Measurements from ENCODE around the gene RHBDF2. TPM values are rescaled to one million over a fixed set of nuclear protein-coding genes. Genes with fewer than 3 reads are reported as not detected.

RHBDF2 gene
- total and polyA plus RNA-seq, 2 donors (not counting 1 experiment from before 2014, with no cell fraction given): 288 to 482 TPM

DNA sequence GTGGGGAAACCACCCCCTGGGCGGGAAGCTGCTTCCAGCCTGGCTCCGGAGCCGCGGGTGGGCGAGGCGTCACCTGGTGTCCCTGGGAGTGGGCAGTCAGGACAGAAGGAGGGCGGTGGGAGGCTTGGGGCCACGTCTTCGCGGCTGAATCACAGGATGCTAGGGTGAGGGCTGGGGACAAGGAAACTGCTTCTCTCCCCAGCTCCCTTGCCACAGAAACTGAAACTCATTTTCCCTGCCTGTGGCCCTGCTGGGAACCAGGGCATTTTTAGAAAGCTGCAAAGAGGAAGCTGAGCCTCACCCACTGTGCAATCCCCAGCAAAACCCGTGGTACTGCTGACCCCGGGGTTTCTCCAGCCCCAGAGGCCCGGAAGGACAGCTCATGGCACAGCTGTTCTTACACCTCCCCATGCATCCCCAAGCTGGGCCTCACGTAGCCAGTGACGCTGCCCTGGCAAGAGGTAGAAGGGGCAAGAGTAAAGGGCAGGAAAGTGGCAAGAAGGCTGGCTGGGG is 8.2 kb downstream of the RHBDF2 start:
- peaks cover 87 to 98% of the 10 kb centered on the region in 2 donors for H3K4me1 ChIP-seq (ENCODE audit: control insufficient read depth in 2 of 2, insufficient read depth in 2 of 2, low read length in 2 of 2)
- TF ChIP-seq, protein P1, sequence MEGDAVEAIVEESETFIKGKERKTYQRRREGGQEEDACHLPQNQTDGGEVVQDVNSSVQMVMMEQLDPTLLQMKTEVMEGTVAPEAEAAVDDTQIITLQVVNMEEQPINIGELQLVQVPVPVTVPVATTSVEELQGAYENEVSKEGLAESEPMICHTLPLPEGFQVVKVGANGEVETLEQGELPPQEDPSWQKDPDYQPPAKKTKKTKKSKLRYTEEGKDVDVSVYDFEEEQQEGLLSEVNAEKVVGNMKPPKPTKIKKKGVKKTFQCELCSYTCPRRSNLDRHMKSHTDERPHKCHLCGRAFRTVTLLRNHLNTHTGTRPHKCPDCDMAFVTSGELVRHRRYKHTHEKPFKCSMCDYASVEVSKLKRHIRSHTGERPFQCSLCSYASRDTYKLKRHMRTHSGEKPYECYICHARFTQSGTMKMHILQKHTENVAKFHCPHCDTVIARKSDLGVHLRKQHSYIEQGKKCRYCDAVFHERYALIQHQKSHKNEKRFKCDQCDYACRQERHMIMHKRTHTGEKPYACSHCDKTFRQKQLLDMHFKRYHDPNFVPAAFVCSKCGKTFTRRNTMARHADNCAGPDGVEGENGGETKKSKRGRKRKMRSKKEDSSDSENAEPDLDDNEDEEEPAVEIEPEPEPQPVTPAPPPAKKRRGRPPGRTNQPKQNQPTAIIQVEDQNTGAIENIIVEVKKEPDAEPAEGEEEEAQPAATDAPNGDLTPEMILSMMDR (IDR thresholded peaks at IDR 0.05): no peak
- TF ChIP-seq EZH2 (IDR thresholded peaks at IDR 0.05; ENCODE audit: borderline replicate concordance, insufficient read depth, low read depth, low read length, poor library complexity, severe bottlenecking): no peak
- ChIA-PET POLR2A (interaction anchor here (0.7 to 23.6 kb wide), 9 partner anchors 5 to 76 kb away, joined by 3 to 478 read pairs (median 5); partner anchors contain the start of genes AANAT and RHBDF2), CTCF (interaction anchor here (0.6 to 20.8 kb wide), 17 partner anchors 6 to 219 kb away, joined by 3 to 256 read pairs (median 4); partner anchors contain the start of genes AANAT, RHBDF2 and UBE2O)
- H3K4me3 ChIP-seq (ENCODE audit: control extremely low read depth in 1 of 5, extremely low read depth in 1 of 5, insufficient read depth in 1 of 5, low read depth in 2 of 5, low read length in 4 of 5): peak overlapping the region; percentile 16 to 60 (median 50)
- H3K9me3 Mint-ChIP-seq (ENCODE audit: insufficient read depth): no peaks in the 10 kb centered on the region
- peak overlapping the region; percentile 89 for H3K4me3 Mint-ChIP-seq
- peak overlapping the region; percentile 98 for H3K27ac Mint-ChIP-seq
- 0% methylated on average over 13 of the region's 15 CpGs for WGBS (ENCODE audit: insufficient coverage)
- DNase-seq: peak; percentile 83
- peaks cover 46% of the 10 kb centered on the region for H4K20me1 ChIP-seq (ENCODE audit: control insufficient read depth, insufficient read depth, low read length, poor library complexity, severe bottlenecking)
- H3K27me3 Mint-ChIP-seq: no peaks in the 10 kb centered on the region
- H3K9me3 ChIP-seq (ENCODE audit: control extremely low read depth in 1 of 3, control insufficient read depth in 2 of 3, insufficient read depth in 1 of 3, low read length in 2 of 3): no peaks in the 10 kb centered on the region
- no peaks in the 10 kb centered on the region for H3K27me3 ChIP-seq (replicated peaks in 1 of 4; ENCODE audit: control extremely low read depth in 1 of 4, control insufficient read depth in 3 of 4, insufficient read depth in 4 of 4, low read length in 3 of 4)
- peaks cover 79% of the 10 kb centered on the region for H3K79me2 ChIP-seq (ENCODE audit: control insufficient read depth, insufficient read depth, low read length)
- intact Hi-C loops (cut with micrococcal nuclease): loop anchor here (1.0 to 10.0 kb wide), 3 partner anchors 8 to 218 kb away; partner anchors contain the start of gene RHBDF2
- H3K36me3 ChIP-seq (replicated peaks in 1 of 2; ENCODE audit: control extremely low read depth in 1 of 2, control insufficient read depth in 1 of 2, extremely low read depth in 1 of 2, insufficient read depth in 2 of 2, low read length in 1 of 2): peaks cover 0 to 28% of the 10 kb centered on the region in 2 experiments
- peaks cover 93% of the 10 kb centered on the region for H3K4me1 Mint-ChIP-seq
- no peak overlapping the region for H2AFZ ChIP-seq (ENCODE audit: insufficient read depth, low read depth, low read length, poor library complexity, severe bottlenecking)
- peak overlapping the region; percentile 53 for H3K9ac ChIP-seq (ENCODE audit: low read length)
- ATAC-seq (ENCODE audit: low read depth): peak; percentile 50
- peak overlapping the region; percentile 75 to 94 for H3K27ac ChIP-seq (ENCODE audit: low read length in 2 of 2)
- peak overlapping the region; percentile 82 for H3K4me2 ChIP-seq (replicated peaks; ENCODE audit: low read depth, low read length, poor library complexity, severe bottlenecking)

Measured in B cell (primary cell).